Stimulated activated CD4-positive, alpha-beta T cell treated with anti-CD3 and anti-CD28 coated beads, Interleukin-4, amount 100 ng/mL, for 48 hours (primary cell): ENCODE results near the gene ELMO3.

Experiments
- DNase-seq, 2 donors: peaks; one replicate each; pipeline ENCODE4 v3.0.0-alpha.2; 2020; ENCODE audit warnings: low read depth in 2 of 2

The ELMO3 gene

DNA sequence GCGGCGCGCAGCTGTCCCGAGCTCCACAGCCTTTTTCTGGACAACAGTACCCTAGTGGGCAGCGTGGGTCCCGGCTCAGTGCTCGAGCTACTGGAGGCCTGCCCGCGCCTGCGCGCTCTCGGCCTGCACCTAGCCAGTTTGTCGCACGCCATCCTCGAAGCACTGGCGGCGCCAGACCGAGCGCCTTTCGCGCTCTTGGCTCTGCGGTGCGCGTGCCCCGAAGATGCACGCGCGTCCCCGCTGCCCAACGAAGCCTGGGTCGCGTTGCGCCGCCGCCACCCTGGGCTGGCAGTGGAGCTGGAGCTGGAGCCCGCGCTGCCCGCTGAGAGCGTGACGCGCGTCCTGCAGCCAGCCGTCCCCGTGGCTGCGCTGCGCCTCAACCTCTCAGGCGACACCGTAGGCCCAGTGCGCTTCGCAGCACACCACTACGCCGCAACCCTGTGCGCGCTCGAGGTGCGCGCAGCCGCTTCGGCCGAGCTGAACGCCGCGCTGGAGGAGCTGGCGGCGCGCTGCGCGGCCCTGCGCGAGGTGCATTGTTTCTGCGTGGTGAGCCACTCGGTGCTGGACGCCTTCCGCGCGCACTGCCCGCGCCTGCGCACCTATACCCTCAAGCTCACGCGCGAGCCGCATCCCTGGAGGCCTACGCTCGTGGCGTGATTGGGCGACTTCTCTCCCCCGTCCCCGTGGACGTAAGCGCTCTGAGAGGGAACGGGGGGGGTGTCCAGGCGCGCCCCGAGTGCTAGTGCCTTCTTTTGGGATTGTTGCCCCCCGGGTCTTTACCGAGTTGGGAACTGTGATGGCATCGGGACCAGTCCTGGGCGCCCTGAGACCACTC is 35.5 kb upstream of the ELMO3 start:
- no peak for DNase-seq

- DNase-seq, result no peak
Observed at GRCh38 chr16:67163999-67164558, 34.9 kb upstream of the ELMO3 start.

- no peak for DNase-seq
Observed at GRCh38 chr16:67164599-67165061, 34.3 kb upstream of the ELMO3 start, which contains the start of gene HSF4. HSF4 (plus strand) TSS chr16:67164745; CDS start chr16:67164812, 67 bp downstream.

DNA sequence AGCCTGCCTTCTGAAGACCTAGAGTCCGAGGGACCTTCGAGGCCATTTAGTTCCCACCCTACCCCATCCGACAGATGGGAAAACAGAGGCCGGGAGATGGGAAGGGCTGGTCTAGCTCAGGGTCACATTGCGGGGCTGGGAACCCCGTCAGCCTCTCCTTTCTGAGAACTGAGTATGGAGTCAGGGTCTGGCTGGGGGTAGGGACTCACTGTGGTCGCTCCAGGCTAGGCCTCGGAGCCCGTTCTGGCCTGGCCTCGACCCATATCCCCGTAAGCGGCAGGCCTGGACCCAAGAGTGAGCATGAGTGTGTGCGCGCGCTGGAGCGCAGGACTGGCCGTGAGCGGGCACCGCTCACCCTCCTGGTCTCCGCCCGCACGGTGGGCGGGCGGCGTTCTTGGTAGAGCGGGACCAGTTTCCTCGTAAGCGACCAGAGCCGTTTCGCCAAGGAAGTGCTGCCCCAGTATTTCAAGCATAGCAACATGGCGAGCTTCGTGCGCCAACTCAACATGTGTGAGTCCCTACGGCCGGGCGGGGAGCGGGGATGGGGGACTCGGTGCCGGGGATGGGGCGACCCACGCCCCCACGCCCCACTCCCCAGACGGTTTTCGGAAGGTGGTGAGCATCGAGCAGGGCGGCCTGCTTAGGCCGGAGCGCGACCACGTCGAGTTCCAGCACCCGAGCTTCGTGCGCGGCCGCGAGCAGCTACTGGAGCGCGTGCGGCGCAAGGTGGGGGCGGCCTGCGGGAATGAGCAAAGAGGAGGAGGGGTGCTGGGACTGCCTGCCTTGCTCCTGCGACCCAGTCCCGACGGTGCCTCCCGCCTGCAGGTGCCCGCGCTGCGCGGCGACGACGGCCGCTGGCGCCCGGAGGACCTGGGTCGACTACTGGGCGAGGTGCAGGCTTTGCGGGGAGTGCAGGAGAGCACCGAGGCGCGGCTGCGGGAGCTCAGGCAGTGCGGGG is 33.5 kb upstream of the ELMO3 start:
- DNase-seq, result no peak

GRCh38 chr16:67166110-67166547 is 32.8 kb upstream of the ELMO3 start:
- no peak for DNase-seq

DNA sequence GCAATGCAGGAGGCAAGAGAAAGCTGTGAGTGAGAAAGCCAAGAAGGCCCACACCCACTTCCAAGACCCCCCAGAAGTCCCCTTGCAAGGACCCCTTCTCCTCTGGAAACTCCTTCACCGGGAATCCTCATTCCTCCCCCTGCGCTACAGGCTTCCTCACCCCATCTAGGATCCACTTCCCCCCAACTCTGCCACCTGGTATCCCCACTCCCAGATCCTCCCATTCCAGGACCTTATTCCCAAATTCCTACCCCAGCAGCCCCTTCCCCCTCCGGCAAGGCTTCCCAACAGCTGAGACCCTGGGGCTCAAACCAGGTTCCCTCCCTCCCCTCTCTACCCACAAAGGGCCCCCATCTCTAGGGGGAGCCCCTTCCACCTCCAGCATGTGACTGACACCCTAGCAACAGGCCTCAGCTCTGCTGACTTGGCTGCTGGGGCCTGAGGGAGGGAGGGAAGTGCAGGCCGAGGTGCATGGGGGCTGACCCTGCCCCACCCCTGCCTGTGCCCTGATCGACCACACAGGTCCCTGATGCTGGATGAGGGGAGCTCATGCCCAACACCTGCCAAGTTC is 32.2 kb upstream of the ELMO3 start:
- no peak for DNase-seq

GRCh38 chr16:67167588-67167987 is 31.3 kb upstream of the ELMO3 start:
- DNase-seq, result no peak

DNA sequence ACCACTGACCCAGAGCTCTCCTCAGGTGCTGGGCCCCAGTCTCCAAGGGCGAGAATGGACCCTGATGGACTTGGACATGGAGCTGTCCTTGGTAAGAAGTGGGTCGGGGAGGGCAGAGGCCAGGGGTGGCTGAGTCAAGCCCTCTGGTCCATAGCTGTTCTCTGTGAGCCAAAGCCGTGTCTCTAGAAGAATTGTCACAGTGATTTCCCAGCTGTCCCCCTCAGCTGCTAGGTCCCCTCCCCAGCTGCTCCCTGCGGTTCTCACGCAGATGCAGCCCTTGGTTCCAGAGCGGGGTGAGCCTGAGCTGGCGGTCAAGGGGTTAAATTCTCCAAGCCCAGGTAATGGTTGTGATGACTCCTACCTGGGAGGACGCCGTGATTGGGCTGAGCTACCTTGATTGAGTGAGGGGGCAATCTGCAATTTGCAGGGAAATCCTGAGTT is 29.9 kb upstream of the ELMO3 start:
- DNase-seq, result no peak

DNA sequence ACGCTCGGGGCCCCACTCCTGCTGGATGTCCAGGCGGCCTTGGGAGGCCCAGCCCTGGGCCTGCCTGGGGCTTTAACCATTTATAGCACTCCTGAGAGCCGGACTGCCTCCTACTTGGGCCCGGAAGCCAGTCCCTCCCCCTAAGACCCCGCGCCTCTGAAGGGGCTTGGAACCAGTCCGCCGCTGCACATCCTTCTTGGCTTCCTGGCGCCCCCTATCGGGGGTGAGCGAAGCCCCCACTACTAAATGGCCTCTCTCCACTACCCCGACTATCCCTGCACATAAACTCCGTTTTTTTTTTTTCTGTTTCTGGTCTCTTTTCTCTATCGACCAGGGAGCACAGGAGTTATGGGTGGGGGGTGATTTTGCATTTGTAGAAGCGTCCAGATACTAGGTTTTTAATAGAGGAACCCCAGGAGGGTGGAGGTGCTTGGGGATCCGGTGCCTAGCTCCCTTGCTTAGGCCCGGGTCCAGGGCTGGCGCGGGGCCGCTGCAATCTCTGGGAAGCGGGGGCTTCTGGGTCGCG is 29.2 kb upstream of the ELMO3 start:
- no peak for DNase-seq

- peak; percentile 41 to 56 for DNase-seq
Observed at GRCh38 chr16:67170168-67170948, 28.6 kb upstream of the ELMO3 start, which contains the start of gene NOL3. NOL3 (plus strand) TSS chr16:67170538.

DNA sequence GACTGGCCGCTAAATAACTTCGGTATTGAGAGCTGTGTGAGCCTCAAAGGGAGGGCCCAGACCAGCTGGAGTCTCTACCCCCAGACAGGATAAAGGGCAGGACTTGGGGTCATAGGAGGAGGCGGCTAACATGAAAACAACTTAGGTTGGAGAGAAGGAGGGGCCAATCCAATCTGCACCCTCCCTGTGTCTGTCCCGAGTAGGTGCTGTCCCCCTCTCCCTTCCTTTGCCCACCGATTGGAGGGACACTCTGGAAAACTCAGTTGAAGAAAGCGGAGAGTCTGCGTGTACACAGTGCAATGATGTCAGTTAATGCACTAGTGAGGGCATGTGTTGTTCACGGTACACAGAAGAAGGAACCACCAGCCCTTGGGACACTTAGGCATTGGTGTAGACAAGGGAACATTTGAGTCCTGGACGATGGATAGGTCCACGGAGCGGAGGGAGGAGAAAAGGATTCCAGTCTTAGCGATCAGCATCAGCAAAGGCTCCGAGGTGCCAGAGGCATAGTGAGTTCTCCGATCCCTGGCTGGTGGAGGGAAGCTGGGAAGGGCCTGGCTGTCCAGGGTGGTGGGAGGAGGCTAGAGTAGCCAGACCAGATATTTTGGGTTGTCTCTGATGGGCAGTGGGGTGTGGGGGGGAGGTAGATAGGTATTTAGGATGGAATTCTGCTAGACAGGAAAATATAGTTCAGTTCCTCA is 27.8 kb upstream of the ELMO3 start:
- DNase-seq, result no peak

GRCh38 chr16:67173323-67173722 is 25.6 kb upstream of the ELMO3 start:
- no peak for DNase-seq

- peak; percentile 47 to 54 for DNase-seq
Observed at GRCh38 chr16:67173808-67174705, 24.9 kb upstream of the ELMO3 start.

- DNase-seq, result no peak
Observed at GRCh38 chr16:67174706-67175231, 24.2 kb upstream of the ELMO3 start.

- DNase-seq, result no peak
Observed at GRCh38 chr16:67176662-67177061, 22.3 kb upstream of the ELMO3 start.

DNA sequence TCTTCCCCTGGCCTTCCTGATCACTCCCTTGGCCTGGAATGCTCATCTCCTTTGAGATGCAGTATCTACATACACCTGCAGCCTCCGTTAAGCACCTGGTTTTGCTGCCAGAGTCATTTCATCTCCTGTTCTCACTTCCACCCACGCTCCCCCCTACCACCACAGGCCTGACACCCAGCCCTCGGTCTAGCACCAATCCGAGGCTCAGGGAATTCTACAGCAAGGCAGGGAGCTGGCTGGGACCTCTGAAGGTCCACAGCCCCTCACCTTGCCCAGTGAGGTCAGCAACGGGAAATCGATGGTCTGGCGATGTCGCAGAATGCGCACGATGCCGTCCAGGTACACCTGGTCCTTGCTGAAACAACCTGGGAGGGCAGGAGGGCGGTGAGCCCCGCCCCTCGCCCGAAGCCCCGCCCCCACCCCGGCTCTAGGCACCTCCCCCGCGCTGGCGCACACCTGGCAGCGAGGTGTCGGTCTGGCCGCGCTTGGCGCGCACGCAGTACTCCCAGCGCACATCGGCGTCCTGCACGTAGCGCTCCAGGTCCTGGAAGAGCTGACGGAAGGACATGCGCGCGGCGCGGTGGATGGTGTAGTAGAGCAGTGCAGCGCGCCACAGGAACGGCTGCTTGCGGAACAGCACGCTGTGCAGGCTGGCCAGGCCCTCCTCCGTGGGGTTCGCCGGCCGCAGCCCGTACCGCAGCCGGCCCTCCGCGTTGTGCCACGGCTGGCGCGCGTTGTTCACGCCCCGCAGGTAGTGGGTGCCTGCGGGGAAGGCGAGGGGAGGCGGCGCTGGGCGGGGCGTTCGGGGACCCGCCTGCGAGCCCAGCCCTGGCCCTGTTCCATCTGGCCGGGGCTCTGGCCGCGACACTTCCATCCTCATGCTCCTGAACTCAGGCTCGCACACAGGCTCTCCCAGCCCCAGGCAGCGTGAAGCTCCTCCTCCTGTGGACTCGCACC is 20.9 kb upstream of the ELMO3 start:
- DNase-seq, result peak in 1 of 2 donors; percentile 37

DNA sequence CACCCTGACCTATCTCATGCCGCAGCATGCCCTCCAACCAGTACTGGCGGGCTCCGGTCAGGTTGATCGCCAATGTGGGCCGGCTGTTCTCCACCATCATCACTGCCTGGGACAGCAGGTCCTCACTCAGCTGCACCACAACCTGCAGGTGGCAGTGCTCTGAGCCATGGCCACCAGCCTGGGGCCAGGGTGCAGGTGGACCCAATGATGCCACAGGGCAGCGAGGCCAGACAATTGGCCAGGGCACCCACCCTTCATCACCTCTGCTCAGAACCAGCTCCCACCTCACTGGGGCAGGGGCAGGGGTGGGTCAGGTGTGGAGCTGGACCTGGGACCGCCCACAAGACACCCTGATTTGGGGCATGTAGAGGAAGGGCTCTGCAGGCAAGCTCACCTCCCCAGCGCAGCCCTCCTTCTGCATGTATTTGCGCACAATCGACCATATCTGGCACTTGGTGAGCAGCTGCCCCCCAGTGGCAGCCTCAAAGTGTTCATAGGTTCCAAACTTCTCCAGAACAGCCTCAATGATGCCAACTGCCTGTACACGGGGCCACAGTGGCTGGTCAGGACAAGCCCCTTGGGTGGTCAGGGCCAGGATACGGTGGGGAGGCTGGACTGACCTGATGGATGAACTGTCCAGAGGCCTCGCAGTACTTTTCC is 19.4 kb upstream of the ELMO3 start:
- DNase-seq, result no peak
